ENCODE results near the gene CD70. TPM values are rescaled to one million over a fixed set of nuclear protein-coding genes. Genes with fewer than 3 reads are reported as not detected.

Gene CD70, protein sequence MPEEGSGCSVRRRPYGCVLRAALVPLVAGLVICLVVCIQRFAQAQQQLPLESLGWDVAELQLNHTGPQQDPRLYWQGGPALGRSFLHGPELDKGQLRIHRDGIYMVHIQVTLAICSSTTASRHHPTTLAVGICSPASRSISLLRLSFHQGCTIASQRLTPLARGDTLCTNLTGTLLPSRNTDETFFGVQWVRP
- total RNA-seq, result not detected in 2 replicates

DNA sequence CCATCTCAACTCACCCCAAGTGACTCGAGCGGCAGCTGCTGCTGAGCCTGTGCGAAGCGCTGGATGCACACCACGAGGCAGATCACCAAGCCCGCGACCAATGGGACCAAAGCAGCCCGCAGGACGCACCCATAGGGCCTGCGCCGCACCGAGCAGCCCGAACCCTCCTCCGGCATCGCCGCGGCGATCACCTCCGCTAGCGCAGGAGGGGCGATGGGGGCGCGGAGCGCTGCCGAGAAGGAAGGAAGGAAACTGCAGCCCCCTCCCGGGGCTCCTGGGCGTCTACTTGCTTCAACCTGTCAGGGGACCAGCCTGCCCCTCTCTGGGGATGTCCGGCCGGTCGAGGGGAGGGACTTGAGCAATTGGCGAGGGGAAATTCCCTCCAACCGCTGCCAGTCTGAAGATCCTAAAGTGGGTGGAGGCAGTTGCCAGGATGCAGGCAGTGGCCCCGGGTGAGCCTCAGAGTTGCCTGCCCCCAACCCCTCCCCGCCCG, at the start of gene CD70:
Gene CD70 (minus strand): TSS at position 324 of the 493 bp plus-strand sequence. CDS start 148 bp downstream, at position 176.

Small RNAs within 50 kb of the gene (small RNA-seq; reads per million reads assigned to genes)
- gene RF00019, result not detected

Other genes with a start within 250 kb of the CD70 start
- gene CLPP, start 229.6 kb downstream of the CD70 start, total RNA-seq, result 34.1 and 41.7 TPM in 2 replicates
- gene ALKBH7, start 218.4 kb downstream of the CD70 start, total RNA-seq, result 42.0 and 54.8 TPM in 2 replicates
- gene PSPN, start 215.2 kb downstream of the CD70 start, total RNA-seq, result 0.97 and 2.9 TPM in 2 replicates
- gene GTF2F1, start 198.0 kb downstream of the CD70 start, total RNA-seq, result 45.9 and 46.8 TPM in 2 replicates
- 104 and 115 TPM in 2 replicates for gene KHSRP, start 166.3 kb downstream of the CD70 start, total RNA-seq
- 0.12 and 0.16 TPM in 2 replicates for gene SLC25A41, start 157.4 kb downstream of the CD70 start, total RNA-seq
- gene SLC25A23, start 131.4 kb downstream of the CD70 start, total RNA-seq, result 71.8 and 74.3 TPM in 2 replicates
- not detected in 2 replicates for gene CRB3, start 126.9 kb downstream of the CD70 start, total RNA-seq
- not detected in 2 replicates for gene DENND1C, start 109.4 kb downstream of the CD70 start, total RNA-seq
- not detected in 2 replicates for gene TUBB4A, start 88.8 kb downstream of the CD70 start, total RNA-seq
- gene TNFSF9, start 60.1 kb downstream of the CD70 start, total RNA-seq, result 5.7 and 7.5 TPM in 2 replicates
- gene TNFSF14, start 79.0 kb upstream of the CD70 start, total RNA-seq, result not detected in 2 replicates
- gene C3, start 129.5 kb upstream of the CD70 start, total RNA-seq, result 0.97 and 3.1 TPM in 2 replicates
- gene GPR108, start 146.4 kb upstream of the CD70 start, total RNA-seq, result 40.7 and 49.4 TPM in 2 replicates
- gene TRIP10, start 148.5 kb upstream of the CD70 start, total RNA-seq, result 41.7 and 44.4 TPM in 2 replicates
- gene SH2D3A, start 176.3 kb upstream of the CD70 start, total RNA-seq, result not detected in 2 replicates
- not detected in 2 replicates for gene VAV1, start 181.6 kb upstream of the CD70 start, total RNA-seq

Measured in hair follicle dermal papilla cell (primary cell).